ENCODE measurements around the gene MCAM.

Gene MCAM, protein sequence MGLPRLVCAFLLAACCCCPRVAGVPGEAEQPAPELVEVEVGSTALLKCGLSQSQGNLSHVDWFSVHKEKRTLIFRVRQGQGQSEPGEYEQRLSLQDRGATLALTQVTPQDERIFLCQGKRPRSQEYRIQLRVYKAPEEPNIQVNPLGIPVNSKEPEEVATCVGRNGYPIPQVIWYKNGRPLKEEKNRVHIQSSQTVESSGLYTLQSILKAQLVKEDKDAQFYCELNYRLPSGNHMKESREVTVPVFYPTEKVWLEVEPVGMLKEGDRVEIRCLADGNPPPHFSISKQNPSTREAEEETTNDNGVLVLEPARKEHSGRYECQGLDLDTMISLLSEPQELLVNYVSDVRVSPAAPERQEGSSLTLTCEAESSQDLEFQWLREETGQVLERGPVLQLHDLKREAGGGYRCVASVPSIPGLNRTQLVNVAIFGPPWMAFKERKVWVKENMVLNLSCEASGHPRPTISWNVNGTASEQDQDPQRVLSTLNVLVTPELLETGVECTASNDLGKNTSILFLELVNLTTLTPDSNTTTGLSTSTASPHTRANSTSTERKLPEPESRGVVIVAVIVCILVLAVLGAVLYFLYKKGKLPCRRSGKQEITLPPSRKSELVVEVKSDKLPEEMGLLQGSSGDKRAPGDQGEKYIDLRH

DNA sequence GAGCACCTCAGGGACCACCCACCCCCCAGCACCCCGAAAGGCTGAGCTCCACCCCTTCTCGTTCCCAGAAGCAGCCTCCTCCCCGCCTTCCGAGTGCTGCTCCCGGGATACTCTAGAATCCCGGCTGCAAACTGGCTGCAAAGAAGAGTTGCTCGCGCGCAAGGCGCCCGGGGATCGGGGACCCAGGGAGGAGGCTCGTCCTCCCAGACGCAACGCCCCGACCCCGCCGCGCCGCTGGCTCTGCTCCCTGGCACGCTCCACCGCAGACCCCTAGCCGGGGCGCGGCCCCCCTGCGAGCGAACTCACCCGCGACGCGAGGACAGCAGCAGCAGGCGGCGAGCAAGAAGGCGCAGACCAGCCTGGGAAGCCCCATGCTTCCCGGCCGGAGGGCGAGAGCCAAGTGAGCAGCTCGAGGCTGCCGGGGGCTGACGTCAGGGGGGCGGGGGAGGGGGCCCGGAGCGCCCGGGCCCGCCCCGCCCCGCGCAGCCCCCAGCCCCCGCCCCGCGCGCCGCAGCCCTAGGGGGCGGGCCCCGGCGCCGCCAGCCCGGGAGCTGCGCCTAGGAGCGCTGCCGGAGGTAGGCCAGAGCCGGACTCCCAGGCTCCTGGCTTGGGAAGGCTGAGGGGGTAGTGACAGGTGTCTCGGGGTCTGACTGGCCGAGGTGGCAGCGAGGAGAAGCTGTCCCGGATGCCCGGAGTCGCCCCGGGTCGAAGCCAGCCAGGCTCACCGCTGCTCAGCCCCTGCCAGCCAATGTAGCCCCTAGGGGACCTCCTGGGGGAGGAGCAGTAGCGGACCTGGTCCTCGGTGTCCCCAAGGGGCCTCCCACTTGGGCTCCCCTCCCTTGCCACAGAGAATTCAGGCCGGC, at the start of gene MCAM:
Gene MCAM, minus strand, starts transcription at position 402 of the 863 bp plus-strand sequence. Its CDS starts 29 bp downstream, at position 373.
- DNase-seq, result no peak

DNA sequence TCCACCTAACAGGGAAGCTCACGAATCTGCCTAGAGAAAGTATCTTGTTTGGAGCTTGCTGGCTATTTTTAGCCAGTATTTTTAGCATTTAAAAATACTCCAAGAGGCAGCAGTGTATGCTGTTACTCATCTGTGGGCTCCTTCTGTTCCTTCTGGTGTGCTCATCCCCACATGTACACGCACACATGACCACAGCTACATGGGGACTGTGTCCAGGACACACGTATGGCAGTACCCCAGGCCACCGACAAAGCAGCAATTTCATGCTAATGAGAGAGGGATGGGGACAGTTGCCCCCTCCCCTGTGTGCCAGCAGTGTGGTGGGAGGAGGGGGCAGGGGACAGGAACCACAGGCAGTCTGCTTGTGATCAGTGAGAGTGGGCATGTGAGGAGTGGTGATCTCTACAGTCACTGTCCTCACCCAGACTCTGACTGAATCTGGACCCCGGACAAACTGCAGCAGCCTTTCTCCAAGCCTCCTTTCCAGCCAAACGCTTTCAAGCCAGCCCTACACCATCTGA, 48.2 kb upstream of the MCAM start:
- DNase-seq, result no peak

DNA sequence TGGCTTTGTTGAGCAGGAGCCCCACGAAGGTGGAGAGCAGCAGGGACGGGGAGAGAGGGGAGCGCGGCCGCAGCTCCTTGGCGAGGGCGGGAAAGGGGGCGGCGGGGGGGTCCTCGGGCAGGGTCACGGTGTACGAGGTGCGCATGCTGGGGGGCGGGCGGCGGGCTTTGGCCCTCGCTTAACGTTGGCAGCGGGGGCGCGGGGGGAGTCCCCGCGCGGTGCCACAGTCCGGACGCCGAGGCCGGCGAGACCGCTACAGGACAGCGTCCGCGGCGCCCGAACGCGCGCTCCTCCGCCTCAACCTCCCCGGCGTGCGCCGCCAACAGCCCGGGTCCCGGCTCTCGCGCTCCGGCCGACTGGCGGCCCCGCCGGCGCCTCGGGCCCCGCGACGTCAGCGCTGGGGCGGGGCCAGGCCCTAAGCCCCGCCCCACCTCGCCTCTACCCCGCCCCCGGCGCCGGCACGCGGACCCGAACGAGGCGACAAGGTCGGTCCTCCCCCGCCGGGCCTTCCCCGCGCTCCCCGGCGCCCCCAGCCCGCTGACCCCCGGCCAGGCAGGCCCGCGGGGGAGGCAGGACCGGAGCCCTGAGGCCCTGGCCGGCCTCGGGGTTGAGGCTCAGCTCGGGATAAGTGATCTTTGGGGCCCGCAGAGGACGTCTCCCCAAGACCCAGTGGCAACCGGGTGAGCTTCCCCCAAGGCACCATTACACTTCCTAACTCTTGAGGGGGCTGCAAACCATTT, 47.1 kb upstream of the MCAM start:
- no peak for DNase-seq

DNA sequence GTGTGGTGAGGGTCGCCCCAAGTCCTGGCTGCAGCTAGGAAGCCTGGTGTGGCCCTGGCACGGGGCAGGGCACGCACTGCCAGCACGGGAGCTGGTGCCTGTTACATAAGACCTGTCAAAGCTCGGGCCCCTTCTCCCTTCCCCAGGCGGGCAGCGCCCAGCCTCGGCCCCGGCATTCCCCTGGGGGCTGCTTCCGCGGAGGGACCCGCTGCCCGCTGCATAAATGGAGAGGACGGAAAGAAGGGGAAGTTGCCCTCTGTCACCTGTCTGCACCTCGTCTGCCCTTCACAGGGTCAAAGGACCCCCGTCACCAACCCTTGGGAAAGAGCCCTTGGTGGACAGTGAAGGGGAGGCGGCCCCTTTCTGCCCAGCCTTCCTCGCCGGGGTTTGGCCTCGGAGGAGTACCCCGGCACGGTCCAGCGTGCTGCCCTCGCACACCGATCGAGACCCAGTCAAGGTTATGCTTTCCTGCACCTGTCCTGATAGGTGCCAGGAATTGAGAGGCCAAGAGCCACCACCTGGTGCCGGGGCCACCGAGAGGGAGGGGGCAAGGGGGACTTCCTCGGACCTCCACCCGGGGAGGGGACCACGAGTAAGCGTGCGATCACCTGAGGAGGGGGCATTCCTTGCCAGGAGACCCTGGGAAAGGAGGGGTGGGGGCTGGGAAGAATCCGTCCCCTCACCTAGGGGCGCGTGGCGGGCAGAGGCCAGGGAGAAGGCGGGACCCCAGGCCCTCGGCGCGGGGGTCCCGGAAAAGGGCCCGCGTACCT, 46.3 kb upstream of the MCAM start:
- DNase-seq, result no peak

DNA sequence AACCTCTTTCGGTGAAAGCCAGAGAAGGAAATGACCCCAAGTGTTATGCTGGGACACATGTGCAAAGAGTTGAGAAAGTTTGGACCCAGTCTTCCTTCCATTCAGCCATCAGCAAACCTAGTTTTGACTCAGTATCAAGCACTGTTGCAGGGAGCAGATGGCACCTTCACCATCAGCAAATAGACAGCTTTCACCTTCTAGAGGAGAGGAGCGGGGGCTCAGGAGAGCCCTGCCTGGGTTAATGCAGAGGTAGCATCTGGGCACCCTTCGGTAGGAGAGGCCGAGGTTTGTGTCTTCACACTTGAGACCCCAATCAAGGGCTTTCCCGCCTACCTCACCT, 45.8 kb upstream of the MCAM start:
- no peak for DNase-seq

DNA sequence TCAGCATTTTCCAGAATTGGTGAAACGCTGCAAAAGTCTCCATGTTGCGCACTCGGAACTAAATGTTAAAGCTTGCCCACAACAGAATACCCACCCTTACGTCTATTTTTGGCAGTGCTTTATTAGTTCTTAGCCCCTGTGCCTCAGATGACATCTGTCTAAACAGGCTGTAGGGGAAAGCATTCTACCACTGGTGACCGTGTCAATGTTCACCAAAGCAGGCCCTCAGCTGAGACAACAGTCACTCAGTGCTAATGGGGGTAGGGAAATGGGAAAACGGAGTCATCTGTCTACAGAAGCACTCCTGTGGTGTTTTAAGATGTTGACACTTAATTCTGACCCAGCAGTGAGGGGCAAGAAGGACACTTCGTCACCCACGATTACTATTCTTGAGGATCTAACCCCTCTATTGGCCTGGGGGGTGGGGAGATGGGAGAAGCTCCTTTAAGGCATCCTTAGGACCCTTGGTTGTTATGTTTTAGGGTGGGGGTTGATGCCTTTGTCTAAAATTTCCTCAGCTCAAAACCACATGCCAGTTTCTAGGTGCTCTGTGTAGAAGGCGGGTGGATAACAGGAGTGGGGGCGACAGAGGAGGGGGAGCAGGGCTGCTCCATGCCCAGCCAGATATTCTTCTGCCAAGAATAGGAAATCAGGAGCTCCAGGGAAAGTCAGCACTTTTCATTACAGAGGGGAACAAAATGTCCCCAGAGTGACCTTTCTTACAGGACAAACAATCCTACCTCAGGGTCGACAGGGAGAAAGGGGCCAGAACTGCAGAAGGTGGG, 45.2 kb upstream of the MCAM start:
- no peak for DNase-seq

DNA sequence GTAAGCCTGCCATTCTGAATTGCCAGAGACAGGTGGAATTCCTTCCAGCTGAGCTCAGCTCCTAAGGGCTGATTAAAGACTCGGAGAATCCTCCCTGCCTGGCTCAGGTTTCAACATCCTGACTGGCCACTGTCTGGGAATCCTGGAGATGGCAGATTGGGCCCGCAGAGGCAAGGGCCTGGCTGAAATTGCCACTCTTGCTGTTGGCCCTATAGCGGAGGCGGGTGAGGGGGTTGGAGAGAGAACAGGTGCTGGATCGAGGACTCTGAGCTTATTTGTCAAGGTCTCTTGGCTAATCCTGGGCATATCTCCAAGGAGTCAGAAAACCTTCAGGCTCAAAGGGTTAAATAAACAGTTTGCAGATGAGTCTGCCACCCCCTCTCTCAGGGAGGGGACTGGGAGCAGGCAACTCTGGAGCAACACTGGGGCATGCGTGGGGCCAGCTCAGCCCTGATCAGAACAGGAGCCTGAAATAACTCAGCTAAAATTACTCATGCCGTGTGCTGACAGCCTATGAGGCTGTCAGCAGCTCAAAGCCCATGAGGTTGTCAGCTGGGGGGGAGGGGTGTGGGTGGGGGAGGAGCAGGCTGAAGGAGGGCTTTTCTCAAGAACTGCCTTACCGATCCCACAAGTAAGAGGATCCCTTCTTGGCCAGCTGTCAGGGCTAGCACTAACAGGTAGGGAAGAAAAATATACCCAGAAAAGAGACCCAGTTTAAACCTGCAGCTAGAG, 44.3 kb upstream of the MCAM start:
- peak; percentile 77 for DNase-seq

DNA sequence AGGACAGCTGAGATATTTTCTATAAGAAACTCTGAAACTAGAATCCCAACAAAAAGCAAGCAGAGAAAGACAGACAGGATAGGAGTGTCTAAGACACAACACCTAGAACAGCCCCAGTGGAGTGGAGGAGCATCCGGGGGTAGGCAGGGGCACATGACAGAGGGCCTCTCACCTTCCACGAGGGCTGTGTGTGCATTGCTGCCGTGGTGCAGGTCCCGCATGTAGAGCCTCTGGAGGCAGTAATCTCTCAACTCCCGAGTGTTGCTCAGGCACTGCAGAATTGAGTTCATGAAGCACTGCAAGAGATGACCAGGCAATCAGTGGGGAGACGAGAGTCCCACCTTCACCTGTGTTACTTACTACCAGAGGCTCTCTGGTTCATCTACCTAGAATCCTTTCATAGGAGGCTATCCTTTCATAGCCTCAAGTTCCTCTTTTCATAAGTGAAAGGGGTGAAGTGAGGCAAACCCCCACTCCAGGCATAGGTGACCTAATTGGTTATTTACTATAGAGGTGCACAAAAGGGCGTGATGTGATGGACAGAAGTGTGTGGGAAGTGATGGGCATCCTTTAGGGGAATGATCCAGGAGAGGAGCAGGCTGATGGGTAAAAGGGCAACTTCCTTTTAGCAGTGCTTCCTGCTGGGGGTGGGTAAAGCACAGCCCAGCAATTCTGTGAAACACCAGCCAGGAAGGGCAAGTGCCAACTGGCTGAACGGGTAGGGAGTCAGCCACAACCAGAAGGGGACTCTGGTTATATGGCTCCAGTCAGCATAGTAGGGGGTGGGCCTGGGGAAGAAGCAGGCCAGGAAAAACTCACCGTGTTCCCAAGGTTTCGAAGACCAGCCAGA, 42.7 kb upstream of the MCAM start:
- no peak for DNase-seq

DNA sequence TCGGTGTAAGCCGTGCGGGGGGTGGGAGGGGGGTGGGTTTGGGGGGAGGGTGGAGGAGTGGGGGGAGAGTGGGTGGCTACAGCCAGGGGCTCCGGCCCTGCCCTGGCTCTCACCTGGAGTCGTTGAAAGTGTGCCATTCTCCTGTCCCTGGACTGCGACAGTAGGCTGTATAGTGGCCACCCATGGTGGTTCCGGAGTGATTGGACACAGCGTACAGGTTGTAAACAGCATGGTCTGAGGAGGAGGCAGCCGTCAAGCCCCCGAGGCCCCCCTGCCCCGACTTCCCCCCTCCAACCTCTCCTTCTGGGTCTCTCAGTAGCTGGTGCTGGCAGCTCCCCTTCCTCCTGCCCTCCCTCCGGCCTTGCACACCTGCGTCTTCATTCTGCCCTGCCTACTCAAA, 40.1 kb upstream of the MCAM start:
- DNase-seq, result no peak

DNA sequence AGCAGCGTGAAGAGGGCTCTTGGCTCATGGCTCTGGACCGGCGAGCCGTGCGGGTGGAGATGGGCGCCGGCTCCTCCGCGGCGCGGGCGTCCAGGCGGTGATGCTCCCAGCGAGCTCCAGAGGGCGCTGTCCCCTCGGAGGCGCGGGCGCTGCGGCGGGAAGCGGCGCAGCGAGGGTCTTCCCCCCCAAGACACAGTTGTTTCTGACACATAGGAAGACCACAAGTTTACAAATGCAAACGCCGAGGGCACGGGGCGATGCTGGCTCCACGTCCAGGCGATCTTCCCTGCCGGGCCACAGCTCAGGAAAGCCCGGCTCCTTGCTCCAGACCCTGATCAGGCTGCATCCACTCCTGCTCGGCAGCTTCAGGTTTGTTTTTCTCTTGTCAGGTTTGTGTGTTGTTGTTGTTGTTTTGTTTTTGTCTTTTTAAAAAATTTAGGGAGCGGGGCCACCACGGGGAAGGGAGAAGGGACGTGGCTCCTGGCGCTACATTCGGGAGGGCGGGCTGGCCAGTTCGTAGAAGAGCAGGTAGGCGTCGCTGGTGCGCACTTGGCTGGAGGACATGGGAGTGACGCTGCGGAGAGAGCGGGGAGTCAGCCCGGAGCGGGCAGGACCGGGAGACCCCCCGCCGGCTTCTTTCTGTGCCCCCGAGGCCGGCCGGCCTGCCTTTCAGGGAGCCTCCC, 39.6 kb upstream of the MCAM start:
- DNase-seq, result peak; percentile 66

DNA sequence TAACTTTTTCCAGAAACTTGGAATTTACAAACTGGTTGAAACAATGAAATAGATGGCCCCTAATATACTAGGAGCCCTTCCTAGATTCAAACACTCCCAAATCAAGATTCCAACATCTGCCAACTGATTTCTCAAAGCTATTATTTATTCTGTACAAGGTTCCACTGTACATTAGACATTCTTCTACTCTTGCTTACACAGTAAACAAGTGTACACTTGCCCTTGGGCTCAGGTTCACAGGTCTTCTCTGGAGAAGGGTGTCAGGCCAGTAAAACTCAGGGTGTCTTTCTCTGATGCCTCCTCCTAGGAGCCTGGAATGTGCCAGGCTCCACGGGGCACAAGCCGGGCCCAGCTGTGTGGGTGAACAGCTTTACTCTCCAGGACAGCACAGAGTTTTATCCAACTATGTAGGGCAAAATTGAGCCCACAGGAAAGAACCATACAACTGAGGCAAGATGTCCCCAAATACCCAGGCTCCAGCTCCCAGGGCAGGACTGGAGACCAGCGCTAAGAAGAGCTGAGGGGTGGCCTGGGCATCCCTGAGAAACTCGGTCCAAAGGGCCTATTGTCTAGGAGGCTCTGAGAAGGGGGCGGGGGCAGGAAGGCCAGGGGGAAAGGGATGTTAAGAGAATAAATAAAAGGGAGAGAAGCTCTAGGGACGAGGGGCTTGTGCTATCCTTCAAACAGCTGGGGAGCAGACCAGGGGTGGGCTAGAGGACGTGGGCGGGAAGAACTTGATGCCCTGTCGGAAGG, 38.3 kb upstream of the MCAM start:
- no peak for DNase-seq

DNA sequence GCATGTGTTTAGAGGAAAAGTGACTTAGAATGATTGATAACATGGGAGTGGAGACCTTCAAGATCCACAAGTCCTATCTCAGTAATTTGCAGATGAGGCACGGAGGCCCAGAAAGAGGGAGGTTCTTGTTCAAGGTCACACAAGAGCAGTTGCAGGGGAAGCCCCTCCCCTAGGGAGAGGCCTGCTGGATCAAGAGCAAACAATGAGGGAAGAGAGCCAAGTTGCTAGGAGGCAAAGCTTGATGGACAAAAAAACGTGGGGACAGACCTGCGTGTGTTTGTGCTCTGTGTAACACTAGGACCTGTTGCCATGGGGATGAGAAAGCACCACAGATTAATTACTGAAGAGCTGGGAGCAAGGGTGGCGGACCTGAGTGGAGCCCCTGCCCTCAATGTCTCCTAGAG, 35.9 kb upstream of the MCAM start:
- peak; percentile 73 for DNase-seq

DNA sequence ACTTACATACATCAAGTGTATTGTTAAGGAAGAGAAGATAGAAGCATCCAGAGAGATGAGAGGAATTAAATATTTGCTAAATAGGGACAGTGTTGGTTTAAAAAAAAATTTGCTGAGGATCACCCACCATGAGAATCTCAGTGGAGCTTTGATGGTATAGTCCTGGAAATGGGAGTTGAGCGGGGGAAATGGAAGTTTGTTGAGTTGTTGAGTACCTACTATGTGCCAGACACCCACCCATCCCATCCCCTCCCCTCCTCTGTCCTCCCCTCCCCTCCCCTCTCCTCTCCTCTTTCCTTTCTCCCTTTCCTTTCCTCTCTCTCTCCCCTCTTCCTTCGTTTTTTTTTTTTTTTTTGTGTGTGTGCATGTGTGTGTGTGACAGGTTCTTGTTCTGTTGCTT, 34.3 kb upstream of the MCAM start:
- no peak for DNase-seq

DNA sequence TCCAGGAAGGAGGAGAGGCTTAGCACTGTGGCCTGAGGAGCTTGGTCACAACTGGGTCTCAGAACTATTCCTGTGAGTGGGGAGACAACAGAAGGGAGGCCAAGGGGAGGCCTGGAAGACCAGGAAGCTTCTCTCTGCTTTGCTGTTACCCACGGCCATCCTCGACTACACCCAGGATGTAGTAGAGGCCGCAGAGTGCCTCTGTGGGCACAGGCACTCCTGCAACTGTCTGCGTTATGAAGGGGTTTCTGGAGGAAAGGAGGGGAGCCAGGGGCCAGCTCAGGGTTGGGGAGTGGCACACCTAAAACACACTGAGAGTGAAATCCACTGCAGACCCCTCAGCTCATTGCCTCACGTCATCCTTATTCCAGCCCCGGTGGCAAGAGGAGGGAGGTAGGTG, 33.4 kb upstream of the MCAM start:
- no peak for DNase-seq

DNA sequence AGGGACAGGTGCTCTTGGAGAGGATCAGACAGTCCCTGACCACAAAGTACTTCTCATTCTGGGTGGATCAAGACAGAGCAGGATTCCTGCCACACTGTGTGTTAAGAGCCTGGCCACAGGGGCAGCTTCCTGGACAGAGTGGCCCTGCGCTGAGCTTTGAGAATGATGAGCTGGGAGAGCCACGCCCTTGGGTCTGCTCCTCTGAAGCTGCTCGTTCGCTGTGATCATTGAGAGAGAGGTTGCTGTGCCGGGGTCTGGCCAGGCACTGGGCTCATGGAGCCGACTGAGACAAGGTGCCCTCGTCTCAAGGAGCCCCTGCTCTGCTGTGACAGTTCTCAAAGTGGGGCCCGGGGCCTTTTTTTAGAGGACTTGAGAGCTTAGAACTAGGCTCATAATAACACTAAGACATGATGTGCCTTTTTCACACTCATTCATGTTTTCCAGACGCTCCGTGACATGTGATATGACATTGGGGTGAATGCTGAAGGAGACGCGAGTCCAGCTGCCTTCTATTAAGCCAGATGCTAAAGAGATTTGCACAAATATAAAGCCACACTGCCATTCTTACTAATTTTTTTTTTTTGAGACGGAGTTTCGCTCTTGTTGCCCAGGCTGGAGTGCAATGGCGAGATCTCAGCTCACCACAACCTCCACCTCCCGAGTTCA, 31.1 kb upstream of the MCAM start:
- DNase-seq, result no peak

DNA sequence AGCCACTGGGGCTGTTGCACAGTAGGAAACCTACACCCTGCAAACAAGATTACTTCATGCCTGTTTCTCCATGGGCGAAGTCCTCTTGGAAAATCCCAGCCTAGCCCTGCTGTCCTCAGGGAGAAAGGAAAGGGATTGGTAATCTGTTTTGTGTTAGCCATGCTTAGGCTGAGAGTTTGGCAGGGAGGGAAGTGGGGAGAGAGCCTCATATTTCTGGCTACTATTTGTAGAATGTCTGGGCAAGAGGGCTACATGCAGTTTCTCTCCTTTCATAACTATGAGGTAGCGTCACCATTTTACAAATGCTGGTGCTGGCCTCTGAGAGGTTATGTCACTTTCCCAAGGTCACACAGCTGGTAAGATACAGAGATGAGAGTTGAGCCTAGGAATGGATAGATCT, 30.3 kb upstream of the MCAM start:
- no peak for DNase-seq

DNA sequence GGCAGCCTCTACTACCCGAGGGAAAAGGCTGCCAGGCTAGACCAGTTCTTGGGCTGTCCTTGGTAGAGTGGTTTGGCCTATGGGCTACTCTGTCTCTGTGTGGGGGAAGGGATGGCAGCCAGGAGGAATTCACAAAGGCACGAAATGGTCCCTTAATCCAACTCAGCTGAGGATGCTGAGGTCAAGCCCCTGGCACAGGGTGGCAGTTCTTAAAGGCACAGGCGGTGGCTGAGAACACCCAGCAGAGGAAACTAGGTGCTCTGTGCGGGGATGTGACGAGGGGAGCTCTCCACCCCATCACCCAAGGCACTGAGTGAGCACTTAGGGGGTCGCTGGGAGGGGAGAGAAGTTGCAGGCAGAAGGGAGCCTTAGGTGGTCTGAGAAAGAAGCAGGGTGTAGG, 29.7 kb upstream of the MCAM start, which contains the start of gene MFRP:
Gene MFRP, minus strand, starts transcription at position 101 of the 400 bp plus-strand sequence. CDS start 192 bp downstream, outside the sequence.
- DNase-seq, result no peak
